CD4-positive, alpha-beta T cell (primary cell): Measurements from ENCODE around the gene RSU1. TPM values are rescaled to one million over a fixed set of nuclear protein-coding genes. Genes with fewer than 3 reads are reported as not detected.

ENCODE experiments used
- ATAC-seq: fragments of 200-7000 bp; cut with Tn5 transposase; one replicate; pipeline ENCODE4 v1.10.0; 2022; ENCODE audit warnings: mild to moderate bottlenecking; ENCODE audit not compliant: poor library complexity
- CTCF ChIA-PET: fragments of 350-600 bp; sonication (Branson Sonifier 250); formaldehyde crosslinking; loops from one replicate; lab custom pipeline; 2021; ENCODE audit warnings: antibody characterized with exemption, inconsistent platforms; lab: Charles Lee
- POLR2A ChIA-PET: fragments of 350-600 bp; sonication (Branson Sonifier 250); formaldehyde crosslinking; loops from one replicate; lab custom pipeline; 2021; ENCODE audit warnings: antibody characterized with exemption, inconsistent platforms; lab: Charles Lee
- DNase-seq, 14 experiments: peaks; one replicate each; pipeline ENCODE4 v3.0.0-alpha.2; 2013 to 2020; ENCODE audit warnings: mixed read lengths in 2 of 14
- H3K27ac ChIP-seq, 2 donors: one replicate each; pipeline versions ENCODE4 v1.5.1 to v1.7.0; 2013; ENCODE audit warnings: low read length in 2 of 2, low read depth in 1 of 2, mild to moderate bottlenecking in 1 of 2
- H3K27me3 ChIP-seq, 2 experiments: 1 replicate in 1 of 2; 2 replicates in 1 of 2; pipeline versions ENCODE4 v1.6.1 to v1.7.0; 2013; ENCODE audit warnings: low read length in 2 of 2, control low read depth in 1 of 2, mild to moderate bottlenecking in 1 of 2, moderate library complexity in 1 of 2; ENCODE audit not compliant: insufficient read depth in 2 of 2, control insufficient read depth in 1 of 2
- H3K36me3 ChIP-seq: one replicate; pipeline ENCODE4 v1.6.1; 2013; ENCODE audit warnings: low read length, control low read depth; ENCODE audit not compliant: insufficient read depth
- H3K4me1 ChIP-seq: one replicate; pipeline ENCODE4 v1.6.1; 2013; ENCODE audit warnings: low read length, control low read depth; ENCODE audit not compliant: insufficient read depth
- H3K4me3 ChIP-seq: one replicate; pipeline ENCODE4 v1.5.1; 2013; ENCODE audit warnings: mild to moderate bottlenecking, low read length, moderate library complexity
- H3K9me3 ChIP-seq, 2 experiments: 1 replicate in 1 of 2; 2 replicates in 1 of 2; pipeline versions ENCODE4 v1.6.1 to v1.7.0; 2013; ENCODE audit warnings: low read length in 2 of 2, mild to moderate bottlenecking in 2 of 2, control low read depth in 1 of 2, moderate library complexity in 1 of 2; ENCODE audit not compliant: control insufficient read depth in 1 of 2, insufficient read depth in 1 of 2
- H3K27ac Mint-ChIP-seq: one replicate; pipeline ENCODE4 v1.8.0; 2020; ENCODE audit warnings: mixed read lengths
- H3K27me3 Mint-ChIP-seq: one replicate; pipeline ENCODE4 v1.8.0; 2021; ENCODE audit warnings: mixed read lengths
- H3K36me3 Mint-ChIP-seq: one replicate; pipeline ENCODE4 v1.8.0; 2021; ENCODE audit warnings: low read depth, mixed read lengths
- H3K4me1 Mint-ChIP-seq: one replicate; pipeline ENCODE4 v1.8.0; 2021; ENCODE audit warnings: low read depth, mixed read lengths
- H3K4me3 Mint-ChIP-seq: one replicate; pipeline ENCODE4 v1.8.0; 2020; ENCODE audit warnings: mild to moderate bottlenecking, mixed read lengths
- H3K9me3 Mint-ChIP-seq: one replicate; pipeline ENCODE4 v1.8.0; 2020; ENCODE audit warnings: mixed read lengths
- intact Hi-C, 2 experiments: fragments of 100-400 bp; cut with DNase I in 1 of 2; cut with micrococcal nuclease in 1 of 2; formaldehyde crosslinking; loops; one replicate each; pipeline versions ENCODE4 v1.15.1 to v1.9.0; 2023 to 2025; cut with DNase I, micrococcal nuclease
- total RNA-seq, 174 experiments: library from RNA in 2 of 174; stranded (reverse) in 2 of 174; gene quantifications; one replicate each; pipeline ENCODE4 v1.2.3 and lab custom pipeline; 2021 to 2026
- TF ChIP-seq, protein P1 (sequence below): fragments of 200-600 bp; IDR thresholded peaks from one replicate; pipeline ENCODE4 v1.8.0; 2022; ENCODE audit warnings: antibody characterized with exemption, mild to moderate bottlenecking

RSU1 gene
- total RNA-seq, 2 experiments from 2014 or later, result 26.2 to 28.8 TPM

DNA sequence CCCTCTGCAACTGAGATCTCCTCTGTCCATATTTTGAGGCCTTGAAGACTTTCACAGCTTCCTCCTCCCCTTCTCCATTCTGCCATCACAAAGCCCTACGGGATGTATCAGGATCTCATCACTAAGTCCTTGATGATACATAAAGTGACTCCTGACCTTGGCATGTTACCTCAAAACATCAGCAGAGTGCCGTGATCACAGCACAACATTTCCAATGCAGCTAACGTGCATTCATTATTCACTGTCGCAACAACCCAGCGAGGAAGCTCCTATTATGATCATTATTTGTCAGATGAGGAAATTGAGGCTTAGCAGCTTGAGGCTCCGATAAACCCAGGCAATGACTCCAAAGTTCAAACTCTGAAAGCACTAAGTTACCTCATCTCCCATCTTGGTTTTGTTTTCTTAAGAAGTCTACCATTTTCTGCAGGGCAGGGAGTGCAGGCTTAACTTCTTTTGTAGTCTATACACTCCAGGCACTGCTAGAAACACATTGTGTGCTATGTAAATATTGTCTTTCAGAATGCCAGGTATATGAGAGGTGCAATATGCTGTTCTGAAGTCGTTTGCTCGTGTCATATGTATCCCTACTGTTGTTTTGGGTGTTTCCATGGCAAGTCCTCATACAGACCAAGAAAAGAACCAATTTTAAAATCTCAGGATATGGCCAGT is 215.0 kb downstream of the RSU1 start:
- Mint-ChIP-seq H3K27me3 (no peaks in the 10 kb centered on the region), H3K4me3 (no peak overlapping the region), H3K27ac (no peak overlapping the region), H3K4me1 (peaks cover 4% of the 10 kb centered on the region), H3K36me3 (peaks cover 81% of the 10 kb centered on the region), H3K9me3 (no peaks in the 10 kb centered on the region)
- Histone ChIP-seq H3K9me3 (peaks cover 0 to 6% of the 10 kb centered on the region in 2 experiments), H3K4me3 (no peak overlapping the region), H3K27ac (no peak overlapping the region), H3K27me3 (no peaks in the 10 kb centered on the region), H3K4me1 (no peaks in the 10 kb centered on the region), H3K36me3 (peaks cover 3% of the 10 kb centered on the region)
- TF ChIP-seq, protein P1, sequence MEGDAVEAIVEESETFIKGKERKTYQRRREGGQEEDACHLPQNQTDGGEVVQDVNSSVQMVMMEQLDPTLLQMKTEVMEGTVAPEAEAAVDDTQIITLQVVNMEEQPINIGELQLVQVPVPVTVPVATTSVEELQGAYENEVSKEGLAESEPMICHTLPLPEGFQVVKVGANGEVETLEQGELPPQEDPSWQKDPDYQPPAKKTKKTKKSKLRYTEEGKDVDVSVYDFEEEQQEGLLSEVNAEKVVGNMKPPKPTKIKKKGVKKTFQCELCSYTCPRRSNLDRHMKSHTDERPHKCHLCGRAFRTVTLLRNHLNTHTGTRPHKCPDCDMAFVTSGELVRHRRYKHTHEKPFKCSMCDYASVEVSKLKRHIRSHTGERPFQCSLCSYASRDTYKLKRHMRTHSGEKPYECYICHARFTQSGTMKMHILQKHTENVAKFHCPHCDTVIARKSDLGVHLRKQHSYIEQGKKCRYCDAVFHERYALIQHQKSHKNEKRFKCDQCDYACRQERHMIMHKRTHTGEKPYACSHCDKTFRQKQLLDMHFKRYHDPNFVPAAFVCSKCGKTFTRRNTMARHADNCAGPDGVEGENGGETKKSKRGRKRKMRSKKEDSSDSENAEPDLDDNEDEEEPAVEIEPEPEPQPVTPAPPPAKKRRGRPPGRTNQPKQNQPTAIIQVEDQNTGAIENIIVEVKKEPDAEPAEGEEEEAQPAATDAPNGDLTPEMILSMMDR, result no peak
- intact Hi-C loops, result no loop called here
- ATAC-seq, result no peak
- no peak for DNase-seq
- POLR2A ChIA-PET, result no interaction called here
- CTCF ChIA-PET, result no interaction called here

DNA sequence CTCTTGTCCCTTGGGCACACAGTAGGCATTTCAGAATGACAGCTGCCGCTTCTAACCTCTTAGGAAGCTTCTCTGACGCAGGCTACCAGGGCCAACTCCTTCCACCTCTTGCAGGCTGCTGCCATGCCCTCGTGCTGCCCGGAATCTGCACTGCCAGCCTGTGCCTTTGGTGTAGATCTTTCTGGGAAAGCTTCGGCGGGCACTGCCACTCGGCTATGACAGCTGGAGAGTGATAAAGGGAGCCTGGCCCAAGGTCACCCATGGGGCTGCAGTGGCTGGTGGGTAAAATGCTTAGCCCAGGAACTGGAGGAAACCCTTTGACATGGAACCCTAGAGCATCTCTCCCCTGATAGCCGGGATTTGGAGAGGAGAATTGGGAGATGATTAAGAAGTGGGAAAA is 217.6 kb downstream of the RSU1 start:
- Mint-ChIP-seq H3K4me1 (no peaks in the 10 kb centered on the region), H3K36me3 (peaks cover 94% of the 10 kb centered on the region), H3K4me3 (no peak overlapping the region), H3K27me3 (no peaks in the 10 kb centered on the region), H3K9me3 (no peaks in the 10 kb centered on the region), H3K27ac (no peak overlapping the region)
- CTCF ChIA-PET, result no interaction called here
- no peaks in the 10 kb centered on the region for H3K4me1 ChIP-seq
- H3K36me3 ChIP-seq, result peaks cover 4% of the 10 kb centered on the region
- DNase-seq, result no peak
- intact Hi-C loops, result no loop called here
- H3K27me3 ChIP-seq, result no peaks in the 10 kb centered on the region
- ATAC-seq, result no peak
- TF ChIP-seq, protein P1, result no peak
- H3K4me3 ChIP-seq, result no peak overlapping the region
- H3K27ac ChIP-seq, result no peak overlapping the region
- POLR2A ChIA-PET, result no interaction called here
- peaks cover 0 to 11% of the 10 kb centered on the region in 2 experiments for H3K9me3 ChIP-seq

DNA sequence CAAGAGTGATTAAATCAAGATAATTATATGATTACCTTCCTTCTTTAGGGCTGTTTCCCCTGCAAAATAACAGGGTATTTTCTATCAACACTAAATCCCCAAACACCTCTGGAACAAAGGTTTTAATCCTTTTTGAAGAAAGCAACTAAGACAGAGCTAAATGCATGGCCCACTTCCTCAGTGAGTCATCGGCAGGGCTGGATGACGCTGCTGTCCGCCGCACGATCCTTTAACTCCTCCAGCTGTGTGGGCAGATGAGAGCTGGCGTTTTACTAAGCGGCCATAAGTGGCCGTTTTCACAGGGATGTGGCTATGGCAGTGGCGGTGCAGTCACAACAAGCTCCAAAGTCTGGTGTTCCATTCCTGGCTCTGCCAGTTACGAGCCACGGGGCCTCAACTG is 219.6 kb downstream of the RSU1 start:
- peaks cover 95% of the 10 kb centered on the region for H3K36me3 Mint-ChIP-seq
- Histone ChIP-seq H3K9me3 (peaks cover 0 to 16% of the 10 kb centered on the region in 2 experiments), H3K4me3 (no peak overlapping the region), H3K27ac (no peak overlapping the region), H3K4me1 (no peaks in the 10 kb centered on the region), H3K27me3 (no peaks in the 10 kb centered on the region), H3K36me3 (peaks cover 12% of the 10 kb centered on the region)
- POLR2A ChIA-PET, result no interaction called here
- H3K27ac Mint-ChIP-seq, result no peak overlapping the region
- intact Hi-C loops, result no loop called here
- no peak overlapping the region for H3K4me3 Mint-ChIP-seq
- no peaks in the 10 kb centered on the region for H3K27me3 Mint-ChIP-seq
- DNase-seq (no peak), ATAC-seq (no peak)
- CTCF ChIA-PET, result no interaction called here
- H3K9me3 Mint-ChIP-seq, result no peaks in the 10 kb centered on the region
- TF ChIP-seq, protein P1, result no peak
- H3K4me1 Mint-ChIP-seq, result no peaks in the 10 kb centered on the region
